ENCODE measurements around the gene CALCOCO2.

DNA sequence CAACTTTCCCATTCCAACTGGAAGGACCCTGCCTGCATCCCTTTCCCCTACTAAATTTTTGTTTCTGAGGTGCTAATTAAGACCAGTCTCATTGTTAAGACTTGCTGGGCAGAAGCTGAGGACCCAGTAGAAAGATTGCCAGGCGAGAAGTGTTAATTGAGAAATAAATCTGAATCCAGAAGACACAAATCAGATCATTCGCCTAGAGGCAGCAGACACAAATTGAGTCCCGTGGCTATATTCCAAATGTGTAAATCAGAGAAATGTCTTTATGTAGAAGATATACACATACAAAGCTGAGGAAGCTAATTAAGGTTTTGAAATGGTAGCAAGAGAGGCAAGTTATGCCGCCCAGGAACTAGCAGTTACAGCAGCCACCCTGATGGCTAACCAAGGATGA is 29.6 kb downstream of the CALCOCO2 start:
- TF ChIP-seq, protein P1, sequence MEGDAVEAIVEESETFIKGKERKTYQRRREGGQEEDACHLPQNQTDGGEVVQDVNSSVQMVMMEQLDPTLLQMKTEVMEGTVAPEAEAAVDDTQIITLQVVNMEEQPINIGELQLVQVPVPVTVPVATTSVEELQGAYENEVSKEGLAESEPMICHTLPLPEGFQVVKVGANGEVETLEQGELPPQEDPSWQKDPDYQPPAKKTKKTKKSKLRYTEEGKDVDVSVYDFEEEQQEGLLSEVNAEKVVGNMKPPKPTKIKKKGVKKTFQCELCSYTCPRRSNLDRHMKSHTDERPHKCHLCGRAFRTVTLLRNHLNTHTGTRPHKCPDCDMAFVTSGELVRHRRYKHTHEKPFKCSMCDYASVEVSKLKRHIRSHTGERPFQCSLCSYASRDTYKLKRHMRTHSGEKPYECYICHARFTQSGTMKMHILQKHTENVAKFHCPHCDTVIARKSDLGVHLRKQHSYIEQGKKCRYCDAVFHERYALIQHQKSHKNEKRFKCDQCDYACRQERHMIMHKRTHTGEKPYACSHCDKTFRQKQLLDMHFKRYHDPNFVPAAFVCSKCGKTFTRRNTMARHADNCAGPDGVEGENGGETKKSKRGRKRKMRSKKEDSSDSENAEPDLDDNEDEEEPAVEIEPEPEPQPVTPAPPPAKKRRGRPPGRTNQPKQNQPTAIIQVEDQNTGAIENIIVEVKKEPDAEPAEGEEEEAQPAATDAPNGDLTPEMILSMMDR (IDR thresholded peaks at IDR 0.05; ENCODE audit: low read depth, low read length): no peak
- no peak for TF ChIP-seq EZH2phosphoT487 (IDR thresholded peaks at IDR 0.05; ENCODE audit: low read depth)
